Measurements from ENCODE around the gene IPCEF1.

GRCh38 chr6:154284313-154284853, 72.2 kb downstream of the IPCEF1 start:
- TF ChIP-seq CTCF (IDR thresholded peaks at IDR 0.05; ENCODE audit: poor library complexity): no peak
- no peak for TF ChIP-seq EZH2phosphoT487 (IDR thresholded peaks at IDR 0.05; ENCODE audit: low read depth, severe bottlenecking, unreplicated experiment)
